K562 (cell line): Measurements from ENCODE around the gene PALLD. TPM values are rescaled to one million over a fixed set of nuclear protein-coding genes. Genes with fewer than 3 reads are reported as not detected.

Experiments used
- ATAC-seq: fragments of 200-7000 bp; cut with Tn5 transposase; 3 replicates; pipeline ENCODE4 v1.9.1; 2020; ENCODE audit warnings: moderate library complexity
- BruUV-seq: library from RNA; stranded (reverse); fragments of 400-500 nt; replicated peaks from 2 replicates; lab custom pipeline; 2021; lab: Mats Ljungman, UMichigan
- CTCF ChIA-PET: fragments of 300-600 bp; formaldehyde crosslinking; extraction: SDS; loops from one replicate; lab custom pipeline; 2021; ENCODE audit warnings: low intra/inter-chr PET ratio; lab: Yijun Ruan, JAX
- POLR2A ChIA-PET: fragments of 300-600, 350-650 bp; sonication (Branson Sonifier 250); formaldehyde crosslinking; extraction: SDS; loops from one replicate; lab custom pipeline; 2021; ENCODE audit warnings: antibody characterized with exemption, inconsistent platforms; lab: Yijun Ruan, JAX
- DNase-seq, 4 experiments: peaks; one replicate each; pipeline versions ENCODE4 v3.0.0 to v3.0.0-alpha.2; 2011 to 2018; ENCODE audit warnings: low spot score in 3 of 4, mixed read lengths in 3 of 4; ENCODE audit errors: extremely low read depth in 1 of 4
- FAIRE-seq: peaks from 2 replicates; lab custom pipeline; 2011; peaks lifted over from hg19 to GRCh38; lab: Jason Lieb, UNC
- H2AFZ ChIP-seq: 2 replicates; pipeline ENCODE4 v1.6.0; 2011; ENCODE audit warnings: low read depth, low read length, control low read depth, inconsistent platforms
- H3K27ac ChIP-seq: fragments of 200-600 bp; 3 replicates; pipeline ENCODE4 v1.8.0; 2011; ENCODE audit warnings: low read depth, mild to moderate bottlenecking, control low read depth, inconsistent platforms, low read length, moderate library complexity, mixed read lengths; ENCODE audit errors: extremely low read depth
- H3K27me3 ChIP-seq, 2 experiments: fragments of 300-600 bp in 1 of 2; 2 replicates in 1 of 2; 3 replicates in 1 of 2; pipeline versions ENCODE4 v1.6.0 to v1.8.0; 2011; ENCODE audit warnings: inconsistent platforms in 2 of 2, low read length in 2 of 2, mild to moderate bottlenecking in 1 of 2, mixed read lengths in 1 of 2, moderate library complexity in 1 of 2; ENCODE audit not compliant: control insufficient read depth in 2 of 2, insufficient read depth in 2 of 2
- H3K36me3 ChIP-seq: fragments of 300-600 bp; 3 replicates; pipeline ENCODE4 v1.8.0; 2011; ENCODE audit warnings: mild to moderate bottlenecking, low read length, inconsistent platforms; ENCODE audit not compliant: control insufficient read depth, insufficient read depth
- H3K4me1 ChIP-seq, 2 experiments: fragments of 200-600 bp in 1 of 2; replicated peaks in 1 of 2; 2 replicates in 1 of 2; 3 replicates in 1 of 2; pipeline versions ENCODE4 v1.5.1 to v1.8.0; 2011; ENCODE audit warnings: inconsistent platforms in 2 of 2, low read length in 2 of 2, mild to moderate bottlenecking in 1 of 2, mixed read lengths in 1 of 2, moderate library complexity in 1 of 2; ENCODE audit not compliant: control insufficient read depth in 2 of 2, insufficient read depth in 2 of 2
- H3K4me2 ChIP-seq: 2 replicates; pipeline ENCODE4 v1.6.1; 2011; ENCODE audit warnings: low read length, control low read depth, inconsistent platforms, mixed read lengths; ENCODE audit not compliant: insufficient read depth
- H3K4me3 ChIP-seq: fragments of 200-600 bp; sonication (generic), shearing (Covaris generic); 2 replicates; pipeline ENCODE4 v1.5.1; 2016; ENCODE audit warnings: control low read depth, inconsistent platforms
- H3K79me2 ChIP-seq: fragments of 200-600 bp; 3 replicates; pipeline ENCODE4 v1.8.0; 2011; ENCODE audit warnings: low read length, inconsistent platforms; ENCODE audit not compliant: control insufficient read depth, insufficient read depth
- H3K9ac ChIP-seq, 2 experiments: 2 replicates each; pipeline versions ENCODE4 v1.6.0 to v1.6.1; 2011; ENCODE audit warnings: low read depth in 2 of 2, low read length in 2 of 2, control low read depth in 1 of 2, inconsistent platforms in 1 of 2, mild to moderate bottlenecking in 1 of 2, mixed read lengths in 1 of 2; ENCODE audit not compliant: insufficient read depth in 1 of 2
- H3K9me1 ChIP-seq: one replicate; pipeline ENCODE4 v1.6.0; 2011; ENCODE audit warnings: inconsistent platforms, mild to moderate bottlenecking, low read length, moderate library complexity; ENCODE audit not compliant: control insufficient read depth, insufficient read depth
- H3K9me3 ChIP-seq: replicated peaks from 2 replicates; pipeline ENCODE4 v1.5.1; 2011; ENCODE audit warnings: low read depth, low read length, inconsistent platforms; ENCODE audit not compliant: control insufficient read depth, insufficient read depth
- H4K20me1 ChIP-seq: replicated peaks from 2 replicates; pipeline ENCODE4 v1.6.1; 2011; ENCODE audit warnings: low read length, inconsistent platforms, mixed read lengths; ENCODE audit not compliant: control insufficient read depth, insufficient read depth
- AFF1 ChIP-seq, 2 experiments: fragments of 450-650 bp; IDR thresholded peaks; 2 replicates each; pipeline ENCODE4 v1.6.1; 2018; ENCODE audit warnings: mild to moderate bottlenecking in 2 of 2, low read depth in 1 of 2; ENCODE audit not compliant: partially characterized antibody in 2 of 2
- KLF13 ChIP-seq: fragments of 450-650 bp; IDR thresholded peaks from 2 replicates; pipeline ENCODE4 v1.6.1; 2016; ENCODE audit warnings: missing genetic modification characterization, low read depth, mild to moderate bottlenecking, missing compliant biosample characterization, moderate library complexity, borderline replicate concordance
- MTA3 ChIP-seq: fragments of 450-650 bp; formaldehyde crosslinking; IDR thresholded peaks from 2 replicates; pipeline ENCODE4 v1.6.1; 2017; ENCODE audit warnings: mild to moderate bottlenecking, borderline replicate concordance
- SMARCA4 ChIP-seq: fragments of 450-650 bp; IDR thresholded peaks from 2 replicates; pipeline ENCODE4 v1.6.1; 2016
- YY1 ChIP-seq, 3 experiments: IDR thresholded peaks; 2 replicates each; pipeline ENCODE4 v1.6.1; 2011; ENCODE audit warnings: low read length in 2 of 3, mild to moderate bottlenecking in 2 of 3, moderate library complexity in 2 of 3, borderline replicate concordance in 1 of 3, control low read depth in 1 of 3, low read depth in 1 of 3; ENCODE audit not compliant: insufficient read depth in 3 of 3, insufficient replicate concordance in 2 of 3, control insufficient read depth in 1 of 3, insufficient read length in 1 of 3; ENCODE audit errors: extremely low read depth in 1 of 3
- ZHX1 ChIP-seq: fragments of 150-350 bp; conservative IDR thresholded peaks from 2 replicates; pipeline ENCODE4 v1.6.1; 2014; ENCODE audit warnings: low read length
- WGBS: fragments of 100-300 bp; shearing (Covaris generic); methylation state at CpG from one replicate; pipeline ENCODE4 v1.1.6; 2016; ENCODE audit warnings: low coverage, mixed read lengths; ENCODE audit not compliant: insufficient coverage; ENCODE audit errors: missing lambda C conversion rate; 5-methylcytosine and 5-hydroxymethylcytosine counted together
- in situ Hi-C: fragments of 300-500 bp; cut with MboI; formaldehyde crosslinking; loops from 4 replicates; pipeline ENCODE4 v1.15.0; 2018; ENCODE audit warnings: inconsistent platforms, mixed read lengths
- intact Hi-C: fragments of 100-400 bp; cut with micrococcal nuclease; formaldehyde crosslinking; loops from 2 replicates; pipeline ENCODE4 v1.14.2; 2022
- polyA plus RNA-seq, 8 experiments: library from polyadenylated mRNA; depleted of rRNA in 4 of 8; stranded (reverse) in 5 of 8; unstranded in 3 of 8; fragments of >200 nt; fragmentation: Nextera tagmentation in 2 of 8; fragmentation: Illumina TruSeq in 1 of 8; extraction: Ambion mirVana in 2 of 8; extraction: Trizol in 1 of 8; gene quantifications; 2 replicates each; pipeline versions ENCODE4 v1.2.1 to v1.2.3, GENCODE V29; 2011 to 2014; ENCODE audit warnings: inconsistent platforms in 1 of 8, missing spikeins in 1 of 8
- total RNA-seq, 7 experiments: library from RNA; depleted of rRNA in 6 of 7; stranded (reverse); fragments of >200 nt in 6 of 7; fragmentation: Illumina TruSeq in 2 of 7; extraction: Trizol in 2 of 7; gene quantifications; 2 replicates each; pipeline versions ENCODE4 v1.2.1 to v1.2.3, GENCODE V29; 2011 to 2021; ENCODE audit warnings: low replicate concordance in 1 of 7

PALLD gene
- total and polyA plus RNA-seq, 9 of the 15 experiments (the other 6 are each of a cell fraction or from before 2014, with no cell fraction given) = 0.01 to 0.35 (median 0.06) TPM; not detected in 3

GRCh38 chr4:168863719-168864647 is 367.1 kb downstream of the PALLD start:
- no peak for DNase-seq
- H3K36me3 ChIP-seq = no peaks in the 10 kb centered on the region
- H3K4me1 ChIP-seq = no peaks in the 10 kb centered on the region
- H3K79me2 ChIP-seq = no peaks in the 10 kb centered on the region
- no peak for FAIRE-seq
- H4K20me1 ChIP-seq = no peaks in the 10 kb centered on the region
- in situ Hi-C loops = no loop called here
- 0% methylated on average over 10 of the region's 10 CpGs for WGBS
- ChIA-PET POLR2A (no interaction called here), CTCF (no interaction called here)
- no peaks in the 10 kb centered on the region for H3K9me1 ChIP-seq
- peaks cover under 1 to 4% of the 10 kb centered on the region in 2 experiments; a peak in 2 of 5 replicates for H3K27me3 ChIP-seq
- H3K9ac ChIP-seq = no peak overlapping the region
- no peak overlapping the region for H3K27ac ChIP-seq
- H3K9me3 ChIP-seq = no peaks in the 10 kb centered on the region
- no TSS peak for BruUV-seq
- H3K4me2 ChIP-seq = no peak overlapping the region
- no peak overlapping the region for H3K4me3 ChIP-seq
- no peak for ATAC-seq
- no peak overlapping the region for H2AFZ ChIP-seq
- intact Hi-C loops = no loop called here
- no peak for TF ChIP-seq MTA3
- no peak for TF ChIP-seq YY1 (IDR thresholded peaks at IDR 0.05; ENCODE audit: borderline replicate concordance in 1 of 3, control insufficient read depth in 1 of 3, extremely low read depth in 1 of 3, insufficient read depth in 3 of 3, insufficient read length in 1 of 3, insufficient replicate concordance in 2 of 3, low read depth in 1 of 3, low read length in 2 of 3)
- no peak for TF ChIP-seq KLF13 (tag)
- no peak for TF ChIP-seq SMARCA4
- no peak for TF ChIP-seq ZHX1
- TF ChIP-seq AFF1 (IDR thresholded peaks at IDR 0.05; ENCODE audit: low read depth in 1 of 2, partially characterized antibody in 2 of 2) = no peak
